HG03095 (cell line): Measurements from ENCODE around the gene ETV3.

ENCODE experiments used
- ATAC-seq: cut with Tn5 transposase; IDR thresholded peaks from one replicate; pipeline ENCODE4 v1.9.1; 2021; ENCODE audit warnings: moderate library complexity; ENCODE audit not compliant: unreplicated experiment

The ETV3 gene

DNA sequence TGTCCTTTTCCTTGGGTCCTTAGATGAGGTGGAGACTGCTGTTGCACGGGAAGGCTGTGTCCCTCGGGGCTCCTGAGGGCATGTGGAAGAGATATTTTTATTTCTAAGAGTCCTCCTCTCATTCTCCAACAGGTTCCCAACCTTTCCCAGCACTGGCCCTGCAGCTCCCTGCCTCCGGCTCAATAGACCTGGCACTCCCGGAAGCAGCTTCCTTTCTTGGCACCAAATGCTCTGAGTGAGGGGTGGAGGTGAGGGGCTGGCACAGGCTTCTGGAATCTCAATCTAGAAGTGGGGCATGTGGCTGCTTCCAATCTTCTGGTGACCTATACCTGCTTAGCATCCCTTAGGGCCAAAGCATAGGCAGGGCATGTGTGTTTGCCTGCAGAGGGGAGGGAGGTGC, 43.1 kb downstream of the ETV3 start:
- no peak for ATAC-seq

DNA sequence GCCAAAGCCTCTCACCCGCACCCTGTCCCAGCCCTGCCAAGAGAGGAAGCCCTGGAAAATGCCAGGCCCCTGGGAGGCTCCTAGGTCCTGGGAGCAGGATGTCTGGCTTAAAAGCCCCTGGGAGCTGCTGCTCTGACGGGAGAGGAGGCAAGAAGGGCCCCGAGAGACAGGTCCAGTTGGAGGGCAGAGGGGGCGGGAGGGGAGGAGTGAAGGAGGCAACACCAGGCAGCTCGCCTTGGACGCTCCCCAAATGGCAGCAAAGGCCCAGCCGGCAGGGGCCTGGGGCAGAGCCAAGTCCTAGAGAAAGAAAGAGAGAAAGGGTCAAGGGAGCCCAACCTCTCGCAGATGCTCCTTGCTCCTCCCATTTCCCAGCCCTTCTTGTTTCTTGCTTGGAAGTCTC, 45.4 kb downstream of the ETV3 start:
- no peak for ATAC-seq

DNA sequence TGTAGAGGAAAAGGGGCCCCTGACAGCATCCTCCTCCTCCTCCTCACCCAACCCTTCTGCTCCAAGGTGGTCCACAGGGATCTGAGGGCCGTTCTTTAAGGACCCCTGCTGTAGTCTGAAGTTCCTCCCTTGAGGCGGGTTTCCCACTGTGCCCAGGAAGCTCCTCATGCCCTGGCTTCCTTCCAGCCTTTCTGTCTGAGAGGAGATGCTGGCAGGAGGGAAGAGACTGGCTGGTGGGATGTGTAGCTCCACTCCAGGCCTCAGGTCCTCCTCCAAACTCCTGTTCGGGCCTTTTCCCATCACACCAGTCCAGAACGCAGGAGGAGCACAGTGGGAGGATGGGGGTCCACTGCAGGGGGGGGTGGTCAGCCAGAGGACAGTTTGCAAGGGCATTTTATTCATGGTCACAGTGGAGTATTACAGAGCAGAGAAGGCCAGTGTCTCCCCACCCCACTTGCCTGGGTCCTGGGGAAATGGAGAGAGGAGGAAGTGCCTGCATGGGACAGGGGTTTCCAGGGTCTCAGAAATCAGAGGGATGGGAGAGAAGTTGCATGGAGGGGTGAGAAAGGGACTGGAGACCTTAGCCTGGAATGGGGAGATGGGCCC, 46.4 kb downstream of the ETV3 start:
- ATAC-seq, result no peak

DNA sequence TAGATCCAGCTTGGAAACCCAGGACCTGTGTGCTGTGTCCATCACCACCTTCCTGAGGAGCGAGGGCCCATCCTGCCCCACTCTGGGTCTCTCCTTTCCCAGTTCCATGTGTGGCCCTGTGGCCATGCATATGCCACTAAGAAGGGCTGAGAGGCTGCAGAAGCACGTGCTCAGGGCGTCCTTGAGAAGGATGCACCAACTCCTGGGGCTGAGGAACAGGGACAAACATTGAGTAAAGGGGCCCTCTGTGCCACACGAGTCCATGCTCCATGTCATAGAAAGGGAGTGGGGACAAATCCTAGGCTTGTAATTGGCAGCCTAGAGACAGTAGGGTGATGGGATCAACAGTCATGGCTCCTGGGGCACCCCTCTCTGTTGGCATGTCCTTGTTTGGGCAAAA, 47.0 kb downstream of the ETV3 start:
- ATAC-seq, result no peak

DNA sequence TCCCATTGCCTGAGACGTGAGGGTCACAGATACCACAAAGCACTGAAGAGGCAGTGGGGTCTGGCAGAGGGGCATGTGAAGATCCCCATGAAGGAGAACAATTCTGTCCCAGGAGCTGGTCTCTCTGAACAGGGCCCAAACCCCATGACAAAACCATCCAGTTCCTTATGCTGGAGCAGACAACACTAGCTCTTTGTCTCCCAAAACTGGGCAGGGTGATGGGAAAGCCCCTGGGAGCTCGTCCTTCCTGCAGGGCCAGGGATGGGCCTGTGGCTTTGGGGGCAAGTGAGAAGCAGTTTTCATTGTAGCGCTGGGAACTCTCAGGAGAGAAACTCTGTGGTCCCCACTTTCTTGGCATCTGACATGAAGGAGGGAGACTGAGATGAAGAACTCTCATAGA, 47.4 kb downstream of the ETV3 start:
- no peak for ATAC-seq

DNA sequence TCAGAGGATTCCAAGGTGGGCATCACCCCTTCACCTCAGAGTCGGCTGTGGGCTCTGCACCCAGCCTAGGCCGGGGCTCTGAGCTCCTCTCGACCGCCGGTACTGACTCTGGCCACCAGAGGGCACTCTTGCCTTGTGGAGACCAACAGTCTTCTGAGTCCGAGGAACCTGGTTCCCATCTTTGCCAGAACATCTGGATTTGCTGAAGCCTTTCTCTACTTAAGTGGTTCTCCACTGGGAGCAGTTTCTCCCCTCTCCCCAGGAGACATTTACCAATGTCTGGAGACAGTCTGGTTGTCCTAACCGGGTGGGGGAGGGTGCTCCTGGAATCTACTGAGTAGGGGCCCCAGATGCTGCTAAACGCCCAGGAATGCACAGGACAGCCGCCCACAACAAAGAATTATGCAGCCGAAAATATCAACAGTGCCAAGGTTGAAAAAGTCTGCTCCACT, 48.0 kb downstream of the ETV3 start:
- ATAC-seq, result no peak

DNA sequence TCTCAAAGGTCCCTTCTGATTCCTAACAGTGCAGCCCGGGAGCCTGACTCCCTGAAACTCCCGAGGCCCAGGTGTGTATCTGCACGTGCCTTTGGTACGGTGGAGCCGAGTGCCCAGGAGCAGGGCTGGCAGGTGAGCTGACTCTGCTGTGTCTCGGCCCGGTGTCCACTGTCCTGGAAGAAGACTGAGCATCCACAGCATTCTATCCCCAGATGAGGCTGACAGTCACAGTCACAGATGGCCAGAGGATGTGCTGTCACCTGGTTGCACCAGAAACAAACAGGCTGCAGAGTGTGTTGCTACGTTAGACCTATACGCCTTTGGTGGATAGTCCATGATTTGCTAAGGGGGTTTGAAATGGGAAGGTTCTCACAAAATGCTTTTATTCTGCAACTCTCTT, 48.4 kb downstream of the ETV3 start:
- ATAC-seq, result no peak

DNA sequence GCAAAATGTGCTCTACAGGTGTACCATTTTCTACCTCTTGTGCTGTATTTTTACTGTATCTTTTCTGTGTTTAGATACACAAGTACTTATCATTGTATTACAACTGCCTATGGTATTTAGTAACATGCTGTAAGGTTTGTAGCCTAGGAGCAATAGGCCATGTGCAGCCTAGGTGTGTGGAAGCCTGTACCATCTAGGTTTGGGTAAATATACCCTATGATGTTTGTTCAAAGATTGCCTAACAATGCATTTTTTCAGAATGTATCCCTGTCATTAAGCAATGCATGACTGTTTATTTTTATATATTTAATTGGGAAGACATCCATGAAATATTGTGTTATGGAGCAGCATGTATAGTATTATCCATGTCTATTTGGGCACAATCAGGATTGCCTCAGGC, 49.6 kb downstream of the ETV3 start:
- no peak for ATAC-seq

DNA sequence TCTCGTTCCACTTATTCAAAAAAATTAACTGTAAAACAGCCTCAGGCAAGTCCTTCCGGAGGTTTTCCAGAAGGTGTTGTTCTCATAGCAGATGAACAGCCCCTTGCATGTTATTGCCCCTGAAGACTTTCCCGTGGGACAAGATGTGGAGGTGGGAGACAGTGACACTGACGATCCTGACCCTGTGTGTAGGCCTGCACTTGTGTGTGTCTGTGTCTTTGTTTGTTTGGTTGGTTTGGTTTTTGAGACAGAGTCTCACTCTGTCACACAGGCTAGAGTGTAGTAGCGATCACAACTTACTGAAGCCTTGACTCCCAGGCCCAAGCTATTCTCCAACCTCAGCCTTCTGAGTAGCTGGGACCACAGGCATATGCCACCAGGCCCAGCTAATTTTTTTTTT, 51.2 kb downstream of the ETV3 start:
- no peak for ATAC-seq

DNA sequence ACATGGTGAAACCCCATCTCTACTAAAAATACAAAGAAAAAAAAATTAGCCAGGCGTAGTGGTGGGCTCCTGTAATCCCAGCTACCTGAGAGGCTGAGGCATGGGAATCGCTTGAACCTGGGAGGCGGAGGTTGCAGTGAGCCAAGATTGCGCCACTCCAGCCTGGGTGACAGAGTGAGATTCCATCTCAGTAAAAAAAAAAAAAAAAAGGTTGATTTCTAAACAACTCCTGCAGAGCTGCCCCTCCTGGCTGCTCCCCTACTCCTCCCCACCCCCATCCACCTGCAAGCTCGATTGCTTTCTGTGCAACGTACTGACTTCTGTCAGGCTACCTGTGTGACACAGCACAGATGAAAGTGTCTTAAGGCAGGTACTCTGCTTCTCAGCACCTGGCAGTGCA, 51.9 kb downstream of the ETV3 start:
- ATAC-seq, result no peak

DNA sequence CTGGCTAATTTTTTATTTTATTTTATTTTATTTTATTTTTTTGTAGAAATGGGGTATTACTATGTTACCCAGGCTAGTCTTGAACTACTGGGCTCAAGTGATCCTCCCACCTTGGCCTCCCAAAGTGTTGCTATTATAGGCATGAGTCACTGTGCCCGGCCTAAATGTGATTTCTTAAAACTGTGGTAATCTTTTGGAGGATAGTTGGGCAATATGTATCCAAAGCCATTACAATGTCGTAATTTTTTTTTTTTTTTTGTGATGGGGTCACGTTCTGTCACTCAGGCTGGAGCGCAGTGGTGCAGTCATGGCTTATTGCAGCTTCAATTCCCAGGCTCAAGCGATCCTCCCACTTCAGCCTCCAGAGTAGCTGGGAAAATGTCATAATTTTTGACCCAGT, 52.8 kb downstream of the ETV3 start:
- no peak for ATAC-seq

DNA sequence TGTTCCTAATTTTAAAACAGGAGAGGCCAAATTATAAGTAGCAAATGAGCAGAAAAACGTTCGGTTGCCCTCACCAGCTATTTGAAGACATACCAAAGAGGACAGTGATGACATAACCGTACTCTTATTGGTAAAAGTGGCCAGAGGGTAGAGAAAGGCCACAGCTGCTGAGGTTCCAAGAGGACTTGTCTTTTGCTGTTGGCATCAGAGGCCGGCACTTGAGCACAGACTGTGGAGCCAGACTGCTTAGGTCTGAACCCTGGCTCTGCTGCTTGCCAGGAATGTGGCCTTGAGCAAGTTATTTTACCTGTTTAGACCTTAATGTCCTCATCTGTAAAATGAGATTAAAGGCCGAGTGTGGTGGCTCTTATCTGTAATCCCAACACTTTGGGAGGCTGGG, 53.5 kb downstream of the ETV3 start:
- ATAC-seq, result no peak

DNA sequence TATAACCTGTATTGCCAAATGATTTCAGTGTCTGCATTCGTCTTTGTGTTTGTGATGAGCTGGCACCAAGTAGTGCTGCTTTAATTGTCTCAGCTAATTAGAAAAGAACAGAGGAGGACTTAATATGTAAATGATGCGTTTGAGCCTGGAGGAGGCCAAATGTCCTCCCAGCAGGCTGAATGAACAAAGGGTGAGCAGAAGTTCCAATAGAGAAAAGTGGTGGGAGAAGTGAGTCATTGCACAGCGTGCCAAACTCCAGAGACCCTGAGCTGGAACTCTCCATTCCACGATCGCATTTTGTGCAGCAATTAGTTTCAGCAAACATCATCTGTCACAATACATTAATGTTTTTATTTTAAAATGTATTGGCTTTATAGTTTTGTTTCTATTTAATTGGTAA, 56.5 kb downstream of the ETV3 start:
- no peak for ATAC-seq

DNA sequence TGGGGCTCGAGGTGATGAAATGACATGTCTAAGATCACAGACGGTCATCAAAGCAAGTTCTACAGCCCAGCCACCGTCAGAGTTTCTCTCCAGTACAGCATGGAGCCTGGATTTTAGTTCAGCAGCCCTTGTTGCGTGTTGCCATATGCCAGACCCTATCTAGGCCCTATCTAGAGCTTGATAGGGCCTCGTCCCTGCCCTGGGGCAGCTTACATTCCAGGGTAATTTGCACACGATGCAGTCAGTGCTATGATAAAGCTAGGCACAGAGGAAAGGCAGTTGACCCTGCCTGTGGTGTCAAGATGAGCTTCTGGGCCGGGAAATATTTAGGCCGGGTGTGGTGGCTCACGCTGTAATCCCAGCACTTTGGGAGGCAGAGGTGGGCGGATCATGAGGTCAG, 57.5 kb downstream of the ETV3 start:
- ATAC-seq, result no peak

DNA sequence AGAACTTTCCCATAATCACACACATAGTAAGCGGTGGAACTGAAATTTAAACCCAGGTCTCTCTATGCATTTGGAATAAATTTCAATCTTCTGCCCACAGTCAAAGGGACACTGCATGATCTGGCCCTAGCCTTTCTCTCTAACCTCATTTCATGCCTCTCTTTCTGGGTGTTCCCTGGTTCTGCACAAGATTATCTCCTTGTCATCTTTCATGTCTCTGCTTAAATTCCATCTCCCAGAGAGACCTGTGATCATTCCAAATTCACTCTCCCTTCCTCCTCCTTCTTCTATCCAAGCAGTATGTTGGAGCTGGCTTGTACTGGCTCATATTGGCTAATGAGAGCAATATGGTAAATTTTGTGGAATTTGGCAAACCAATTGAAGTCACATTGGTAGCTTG, 60.8 kb downstream of the ETV3 start:
- ATAC-seq, result no peak

DNA sequence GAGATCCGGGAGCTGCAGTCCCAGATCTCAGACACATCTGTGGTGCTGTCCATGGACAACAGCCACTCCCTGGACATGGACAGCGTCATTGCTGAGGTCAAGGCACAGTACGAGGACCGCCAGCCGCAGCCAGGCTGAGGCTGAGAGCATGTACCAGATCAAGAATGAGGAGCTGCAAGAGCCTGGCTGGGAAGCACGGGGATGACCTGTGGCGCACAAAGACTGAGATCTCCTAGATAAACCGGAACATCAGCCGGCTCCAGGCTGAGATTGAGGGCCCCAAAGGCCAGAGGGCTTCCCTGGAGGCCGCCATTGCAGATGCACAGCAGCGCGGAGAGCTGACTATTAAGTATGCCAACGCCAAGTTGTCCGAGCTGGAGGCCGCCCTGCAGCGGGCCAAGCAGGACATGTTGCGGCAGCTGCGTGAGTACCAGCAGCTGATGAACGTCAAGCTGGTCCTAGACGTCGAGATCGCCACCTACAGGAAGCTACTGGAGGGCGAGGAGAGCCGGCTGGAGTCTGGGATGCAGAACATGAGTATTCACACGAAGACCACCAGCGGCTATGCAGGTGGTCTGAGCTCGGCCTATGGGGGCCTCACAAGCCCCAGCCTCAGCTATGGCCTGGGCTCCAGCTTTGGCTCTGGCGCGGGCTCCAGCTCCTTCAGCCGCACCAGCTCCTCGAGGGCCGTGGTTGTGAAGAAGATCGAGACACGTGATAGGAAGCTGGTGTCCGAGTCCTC, 64.1 kb downstream of the ETV3 start:
- ATAC-seq, result no peak
